ENCODE data around the gene CTIF.
"Not testable (repeated sequence)": the region's sequence is repeated elsewhere in the genome, so short reads cannot be mapped to it uniquely, and the experiment has no call there.

Gene CTIF

GRCh38 chr18:48799724-48800315, 261.0 kb downstream of the CTIF start:
- no peak for DNase-seq (ENCODE audit: low read depth in 2 of 3, low spot score in 1 of 3)

DNA sequence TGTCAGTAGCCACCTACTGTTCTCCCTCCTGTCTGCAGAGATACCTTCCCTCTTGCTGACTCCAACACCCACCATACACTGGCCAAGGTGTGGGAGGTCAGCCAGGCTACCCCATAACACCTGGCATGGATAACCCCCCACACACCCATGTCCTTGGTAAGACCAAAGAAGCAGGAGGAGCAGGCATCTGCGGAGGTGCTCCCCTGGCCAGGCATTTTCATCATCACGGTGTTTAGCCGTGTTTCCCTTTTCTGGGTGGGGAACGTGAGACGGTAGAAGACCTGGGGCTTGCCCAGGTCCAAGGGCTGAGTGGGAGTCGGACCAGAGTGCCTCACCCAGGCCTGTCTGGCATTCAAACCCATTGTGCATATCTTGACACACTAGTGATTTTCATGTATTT, 261.6 kb downstream of the CTIF start:
- DNase-seq (ENCODE audit: low read depth in 2 of 3, low spot score in 1 of 3): no peak

DNA sequence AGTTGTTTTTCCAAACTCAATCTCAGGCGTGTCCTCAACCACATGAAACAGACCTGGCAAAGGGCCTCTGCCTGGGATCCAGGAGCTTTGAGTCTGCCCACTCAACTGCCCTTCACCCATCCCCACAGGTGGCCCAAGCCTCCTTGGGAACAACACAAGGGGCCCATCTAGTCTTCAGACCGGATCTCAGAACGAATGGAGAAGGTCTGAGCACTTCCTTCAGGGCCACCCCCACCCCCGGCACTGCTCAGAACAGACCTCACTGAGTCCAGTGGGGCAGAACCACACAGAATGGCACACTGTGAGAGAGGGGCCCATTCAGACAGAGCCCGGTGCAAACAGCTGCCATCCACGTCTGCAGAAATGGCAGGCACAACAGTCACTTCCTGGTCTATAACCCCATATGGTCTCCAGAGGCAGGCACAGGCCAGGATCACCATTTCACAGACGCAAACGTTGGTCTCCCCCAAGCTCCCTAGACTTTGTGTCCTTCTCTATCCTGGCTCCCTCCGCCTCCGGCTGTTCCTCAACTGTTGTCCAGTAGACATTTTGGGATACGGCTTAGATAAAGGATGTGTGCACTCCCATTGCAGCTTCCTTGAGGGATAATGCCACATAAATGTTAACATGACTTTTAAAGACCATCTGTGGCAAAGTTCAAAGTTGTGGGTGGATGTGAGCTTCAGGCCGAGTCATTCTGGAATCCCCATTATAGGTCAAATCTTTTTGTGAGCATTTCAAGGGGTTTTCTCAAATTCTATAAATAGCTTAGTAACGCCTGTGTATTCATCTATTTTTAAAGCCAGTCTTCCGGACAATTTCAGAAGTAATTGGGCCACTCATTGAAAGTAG, 262.3 kb downstream of the CTIF start:
- DNase-seq (ENCODE audit: low read depth in 2 of 3, low spot score in 1 of 3): no peak

- DNase-seq (ENCODE audit: low read depth in 2 of 3, low spot score in 1 of 3): no peak
Measured at GRCh38 chr18:48801728-48802542, 263.1 kb downstream of the CTIF start.

DNA sequence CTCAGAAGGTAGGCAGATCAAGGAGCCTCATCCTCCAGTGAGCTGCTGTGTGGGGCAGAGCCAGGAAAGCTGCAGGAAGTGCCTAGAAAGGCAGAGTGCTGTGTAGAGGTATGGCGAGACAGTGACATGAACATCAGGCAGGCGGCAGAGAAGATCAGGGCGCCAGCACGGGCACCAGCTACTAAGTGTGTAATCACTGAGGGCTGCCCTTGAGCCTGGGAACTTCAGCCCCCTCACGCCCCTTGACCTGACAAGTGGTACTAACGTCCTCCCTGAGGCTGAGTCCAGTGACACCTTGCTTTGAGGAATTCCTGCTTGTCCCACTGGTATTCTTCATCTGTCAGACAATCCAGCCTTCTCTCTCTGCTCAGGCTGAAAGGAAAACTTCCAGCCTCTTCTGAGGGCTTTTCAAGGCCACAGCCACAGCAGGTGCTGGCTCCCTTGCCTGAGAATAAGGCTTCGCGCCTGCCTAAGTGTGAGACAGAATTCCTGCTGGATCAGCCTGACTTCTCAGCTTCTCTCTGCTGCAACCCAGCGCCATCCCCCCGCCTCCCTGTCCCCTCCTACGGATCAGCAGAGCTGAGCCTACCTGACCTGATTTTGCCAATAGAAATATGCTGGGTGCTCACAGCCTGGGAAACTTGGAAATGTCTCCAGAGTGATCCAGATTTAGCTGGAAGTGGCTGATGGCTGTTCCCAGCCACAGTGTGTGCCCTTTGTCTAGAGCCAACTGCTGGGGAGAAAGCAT, 263.9 kb downstream of the CTIF start:
- no peak for DNase-seq (ENCODE audit: low read depth in 2 of 3, low spot score in 1 of 3)

DNA sequence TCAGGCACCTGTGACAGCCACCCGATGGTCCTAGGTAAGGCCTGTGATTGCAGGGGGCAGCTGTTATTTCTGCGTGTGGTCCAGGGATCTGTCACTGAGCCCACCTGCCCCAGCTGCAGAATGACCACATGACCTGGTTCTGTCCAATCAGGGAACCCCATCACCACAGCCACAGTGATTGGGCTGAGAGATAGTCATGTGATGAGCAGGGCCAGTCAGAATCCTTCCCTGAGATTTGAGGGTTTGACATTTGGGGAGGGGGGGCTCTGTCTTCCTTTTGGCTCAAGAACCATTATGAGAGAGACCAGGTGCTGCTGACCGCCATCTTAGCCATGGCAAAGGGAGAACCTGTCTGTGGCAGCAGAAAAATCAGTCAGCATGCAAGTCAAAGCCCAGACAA, 264.7 kb downstream of the CTIF start:
- DNase-seq (ENCODE audit: low read depth in 2 of 3, low spot score in 1 of 3): no peak

DNA sequence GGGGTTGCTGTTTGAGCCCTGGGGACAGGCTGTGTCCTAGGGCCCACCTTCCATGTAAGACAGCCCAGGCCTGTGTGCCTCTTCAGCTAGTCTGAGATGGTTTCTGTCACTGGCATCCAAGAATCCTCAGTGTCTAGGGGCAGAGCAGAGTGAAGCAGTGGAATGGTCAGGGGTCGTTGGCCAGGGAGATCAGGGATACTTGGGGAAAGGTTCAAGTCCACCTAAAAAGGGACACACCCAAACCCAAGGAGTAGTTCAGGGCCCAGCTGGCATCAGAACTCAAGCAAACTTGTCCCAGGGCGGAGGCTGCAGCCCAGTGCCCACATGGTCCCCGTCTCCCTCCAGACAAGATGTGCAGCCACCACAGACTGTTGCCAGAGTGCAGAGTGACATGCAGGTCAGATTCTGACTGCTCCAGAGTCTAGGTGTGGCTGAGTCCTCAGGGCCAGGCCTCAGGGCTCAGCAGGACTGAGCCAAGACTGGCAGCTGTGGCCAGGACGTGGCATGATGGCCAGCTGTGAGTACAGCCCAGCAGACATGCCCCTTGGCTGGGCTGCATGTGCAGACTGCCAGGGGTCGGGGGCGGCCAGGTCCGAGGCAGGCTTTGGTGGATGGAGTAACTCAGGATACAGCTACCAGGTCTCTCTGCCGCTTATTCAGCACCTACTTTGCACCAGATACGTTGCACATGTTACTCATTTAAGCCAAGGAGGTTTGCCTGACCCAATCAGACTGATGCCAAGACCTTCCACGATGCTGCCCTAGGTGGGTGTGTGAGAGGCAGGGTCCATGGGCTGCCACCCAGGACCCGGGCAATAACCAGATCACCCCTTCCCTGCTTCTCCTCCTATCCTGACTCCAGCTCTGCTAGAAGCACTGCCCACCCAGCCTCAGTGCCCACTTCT, 265.4 kb downstream of the CTIF start:
- no peak for DNase-seq (ENCODE audit: low read depth in 2 of 3, low spot score in 1 of 3)

DNA sequence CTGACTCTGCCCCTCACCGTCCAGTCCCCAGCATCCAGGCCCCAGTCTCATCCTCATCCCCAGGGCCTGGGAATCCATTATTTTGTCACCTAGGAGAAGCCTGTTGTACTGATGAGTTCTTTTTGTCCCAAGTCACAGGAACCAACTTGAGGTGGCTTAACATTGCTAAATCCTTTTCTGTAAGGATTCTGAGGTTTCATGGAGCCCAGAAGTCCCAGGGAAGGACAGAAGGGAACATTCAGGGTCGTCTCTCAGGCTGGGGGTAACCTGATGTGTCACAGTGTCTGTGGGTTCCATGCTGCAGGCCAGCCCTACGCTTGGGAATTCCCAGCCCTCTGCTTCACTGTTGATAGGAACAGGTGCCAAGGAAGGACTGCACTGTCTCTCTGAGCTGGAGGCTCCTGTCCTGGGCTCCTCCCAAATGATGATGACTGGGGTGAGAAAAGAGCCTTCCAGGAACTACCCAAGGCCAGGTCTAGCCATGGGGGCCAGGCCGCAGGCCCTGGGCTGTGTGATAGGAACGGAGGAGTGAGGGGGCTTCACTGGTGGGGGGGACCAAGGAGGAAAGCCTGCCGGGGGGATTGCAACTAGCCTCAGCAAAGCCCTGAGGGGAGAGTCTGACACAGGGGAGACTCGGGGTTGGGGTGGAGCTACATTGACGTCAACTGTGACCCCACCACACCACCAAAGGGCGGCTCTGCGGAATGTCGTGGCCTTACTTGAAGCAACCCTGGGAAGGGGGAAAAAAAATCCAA, 266.2 kb downstream of the CTIF start:
- DNase-seq (ENCODE audit: low read depth in 2 of 3, low spot score in 1 of 3): no peak

DNA sequence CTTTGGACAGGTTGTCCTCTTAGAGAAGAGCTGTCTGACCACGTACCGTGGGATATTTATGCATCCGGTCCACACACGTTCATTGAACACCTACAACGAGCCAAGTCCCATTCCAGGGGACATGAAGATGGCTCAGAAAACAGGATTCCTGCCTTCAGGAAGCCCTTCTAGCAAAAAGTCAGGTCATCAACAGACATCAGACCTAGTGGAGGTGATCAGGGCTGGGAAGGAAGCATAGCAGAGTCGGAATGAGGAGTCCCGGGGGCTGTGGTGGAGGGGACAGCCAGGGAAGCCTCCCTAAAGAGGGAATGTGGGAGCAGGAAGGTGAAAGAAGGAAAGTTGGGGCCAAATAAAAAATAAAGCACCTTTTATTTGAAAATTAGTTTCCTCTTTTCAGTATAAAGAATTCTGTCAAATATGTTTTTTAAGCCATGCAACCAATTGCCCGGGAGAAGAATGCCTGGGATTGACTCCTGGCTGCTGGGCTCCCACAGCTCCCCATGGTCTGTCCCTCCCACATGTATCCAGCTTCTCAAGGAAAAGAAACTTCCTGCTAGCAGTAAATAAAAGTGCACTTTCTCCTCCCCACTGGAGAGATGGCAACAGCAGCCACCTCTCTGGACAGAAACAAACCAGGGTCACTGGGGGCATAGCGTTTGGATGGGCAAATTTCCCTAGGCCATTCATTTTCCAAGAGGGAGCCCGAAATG, 267.1 kb downstream of the CTIF start:
- no peak for DNase-seq (ENCODE audit: low read depth in 2 of 3, low spot score in 1 of 3)

DNA sequence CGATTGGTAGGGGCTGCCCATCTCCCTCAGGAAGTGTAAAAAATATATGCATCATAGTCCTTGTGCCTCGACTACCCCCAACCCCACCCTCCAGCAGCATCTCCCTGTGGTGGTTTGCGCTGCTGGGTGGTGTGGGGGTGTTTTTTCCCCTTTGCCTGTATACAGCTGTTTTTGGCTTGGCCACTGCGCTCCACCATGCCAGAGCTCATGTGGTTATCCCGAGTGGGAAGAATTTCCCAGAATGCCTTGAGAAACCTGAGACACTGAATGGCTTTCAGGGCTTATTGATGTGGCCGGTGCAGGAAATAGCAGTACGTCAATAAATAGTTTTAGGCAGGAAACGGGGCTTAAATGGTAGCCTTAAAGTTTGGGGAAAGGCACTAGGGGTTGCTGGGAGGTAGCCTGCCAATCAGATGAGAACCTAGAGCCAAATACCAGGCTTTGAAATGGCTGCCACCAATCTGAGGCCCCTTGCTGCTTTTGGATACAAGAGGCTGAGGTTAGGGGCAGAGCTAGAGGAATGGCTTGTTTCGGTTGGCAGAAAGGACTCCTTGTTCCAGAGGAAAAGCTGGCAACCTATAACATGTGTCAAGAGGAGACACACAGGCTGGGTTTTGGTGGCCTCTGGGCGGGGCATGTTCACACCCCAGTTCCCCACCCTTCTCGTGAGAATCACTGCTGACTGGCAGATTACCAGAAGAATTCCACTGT, 267.9 kb downstream of the CTIF start:
- DNase-seq (ENCODE audit: low read depth in 2 of 3, low spot score in 1 of 3): no peak

DNA sequence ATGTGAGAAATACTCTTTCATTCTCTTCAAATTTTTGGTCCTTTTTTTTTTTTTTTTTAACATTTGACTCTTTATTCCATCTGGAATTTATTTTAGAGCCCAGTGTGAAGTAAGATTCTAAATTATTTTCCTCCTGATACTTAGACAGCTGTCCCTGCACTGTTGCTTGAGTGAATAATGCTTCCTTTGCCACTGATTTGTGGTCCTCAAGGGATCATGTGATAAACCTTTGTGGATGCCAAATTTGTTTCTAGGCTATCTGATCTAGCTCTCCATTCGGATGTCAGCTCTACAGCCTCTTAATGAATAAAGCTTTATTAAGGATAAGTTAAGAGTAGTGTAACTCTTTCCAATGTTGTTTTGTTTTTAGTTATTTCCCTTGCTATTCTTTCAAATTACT, 269.6 kb downstream of the CTIF start:
- no peak for DNase-seq (ENCODE audit: low read depth in 2 of 3, low spot score in 1 of 3)

- DNase-seq (ENCODE audit: low read depth in 2 of 3, low spot score in 1 of 3): no peak
Measured at GRCh38 chr18:48809365-48809764, 270.5 kb downstream of the CTIF start.

DNA sequence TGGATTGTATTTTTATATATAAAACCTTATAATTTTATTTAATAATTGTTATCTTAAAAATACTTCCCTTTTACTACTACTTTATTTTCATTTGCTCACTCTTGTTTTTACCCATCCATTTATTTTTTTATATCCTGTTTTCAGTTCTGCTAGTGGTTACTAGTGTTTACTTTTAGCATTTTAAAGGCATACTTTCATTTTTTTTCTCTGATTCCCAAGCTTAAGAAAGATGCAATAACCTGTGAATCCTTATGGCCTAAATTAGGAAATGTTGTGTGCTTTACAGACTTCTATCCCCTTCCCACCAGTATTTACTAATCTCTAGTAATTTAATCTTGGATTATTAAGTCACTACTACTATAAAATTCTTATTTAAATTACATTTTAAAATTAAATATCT, 272.0 kb downstream of the CTIF start:
- no peak for DNase-seq (ENCODE audit: low read depth in 2 of 3, low spot score in 1 of 3)

DNA sequence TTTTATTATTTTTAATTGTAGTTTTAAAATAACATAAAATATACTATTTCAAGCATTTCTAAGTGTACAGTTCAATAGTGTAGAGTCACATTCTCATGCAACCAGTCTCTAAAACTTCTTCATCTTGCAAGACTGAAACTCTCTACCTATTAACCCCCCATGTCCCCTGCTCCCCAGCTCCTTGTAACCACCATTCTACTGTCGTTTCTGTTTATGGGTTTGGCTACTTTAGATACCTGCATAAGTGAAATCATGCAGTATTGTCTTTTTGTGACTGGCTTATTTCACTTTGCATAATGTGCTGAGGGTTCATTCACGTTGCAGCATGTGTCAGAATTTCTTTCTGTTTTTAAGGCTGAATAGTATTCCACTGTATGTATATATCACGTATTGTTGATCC, 272.6 kb downstream of the CTIF start:
- DNase-seq (ENCODE audit: low read depth in 2 of 3, low spot score in 1 of 3): no peak

GRCh38 chr18:48811977-48812451, 273.2 kb downstream of the CTIF start:
- not testable (repeated sequence) for DNase-seq (ENCODE audit: low read depth in 2 of 3, low spot score in 1 of 3)

- DNase-seq (ENCODE audit: low read depth in 2 of 3, low spot score in 1 of 3): no peak
Measured at GRCh38 chr18:48813321-48813720, 274.5 kb downstream of the CTIF start.

DNA sequence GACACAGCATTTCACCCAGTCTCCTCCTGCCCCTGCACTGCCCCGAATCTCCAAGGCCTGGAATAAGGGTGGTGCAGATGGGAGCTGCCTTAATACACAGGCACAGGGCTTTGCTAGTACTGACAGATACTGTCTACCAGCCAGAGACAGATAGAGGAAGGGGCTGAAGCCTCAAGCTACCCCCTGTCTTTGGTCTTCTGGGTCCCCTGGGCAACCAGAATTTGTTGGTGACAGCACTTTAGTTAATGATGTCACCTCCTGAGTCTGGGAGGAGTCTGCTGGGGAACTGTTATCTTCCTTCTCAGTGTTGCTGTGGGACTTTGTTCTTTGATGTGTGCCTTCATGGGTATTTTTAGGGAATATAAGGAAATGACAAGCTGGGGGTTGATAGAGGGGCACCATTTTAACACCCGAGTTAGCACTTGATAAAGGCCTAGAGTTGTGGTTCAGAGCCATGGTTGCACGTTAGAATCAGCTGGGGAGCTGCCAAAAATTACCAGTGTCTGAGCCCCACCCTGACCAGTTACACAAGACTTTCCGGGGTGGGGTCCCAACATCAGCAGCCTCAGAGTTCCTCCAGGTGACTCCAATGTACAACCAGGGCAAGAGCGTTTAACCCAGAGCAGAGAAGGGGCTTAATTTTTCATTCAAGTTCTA, 275.1 kb downstream of the CTIF start:
- DNase-seq (ENCODE audit: low read depth in 2 of 3, low spot score in 1 of 3): no peak

Measured in stimulated activated CD4-positive, alpha-beta T cell treated with anti-CD3 and anti-CD28 coated beads, Interleukin-12 subunit alpha, Interleukin-12 subunit beta, amount 100 ng/mL, for 48 hours (primary cell).